Trophoblast cell (in vitro differentiated cells and primary cell): Measurements from ENCODE around the gene CASZ1.

Experiments used
- DNase-seq, 2 donors: peaks; one replicate each; pipeline ENCODE4 v3.0.0-alpha.2; 2016
- H2AFZ ChIP-seq: 2 replicates; pipeline ENCODE4 v1.6.1; 2013; ENCODE audit warnings: low read length, moderate library complexity, mild to moderate bottlenecking; ENCODE audit not compliant: insufficient read depth, poor library complexity
- H2AK5ac ChIP-seq: 2 replicates; pipeline ENCODE4 v1.6.1; 2013; ENCODE audit warnings: mild to moderate bottlenecking, low read length
- H2BK120ac ChIP-seq: 2 replicates; pipeline ENCODE4 v1.6.1; 2013; ENCODE audit warnings: low read length, mild to moderate bottlenecking, moderate library complexity; ENCODE audit not compliant: insufficient read depth, poor library complexity
- H2BK12ac ChIP-seq: 2 replicates; pipeline ENCODE4 v1.6.1; 2013; ENCODE audit warnings: mild to moderate bottlenecking, low read length, moderate library complexity
- H2BK5ac ChIP-seq: 2 replicates; pipeline ENCODE4 v1.6.1; 2013; ENCODE audit warnings: low read length, low read depth, moderate library complexity, mild to moderate bottlenecking; ENCODE audit not compliant: poor library complexity
- H3K14ac ChIP-seq: 2 replicates; pipeline ENCODE4 v1.6.1; 2013; ENCODE audit warnings: mild to moderate bottlenecking, low read length
- H3K18ac ChIP-seq: 2 replicates; pipeline ENCODE4 v1.6.1; 2013; ENCODE audit warnings: mild to moderate bottlenecking, low read length
- H3K23ac ChIP-seq: 2 replicates; pipeline ENCODE4 v1.6.1; 2013; ENCODE audit warnings: low read length
- H3K27ac ChIP-seq: 2 replicates; pipeline ENCODE4 v1.5.1; 2013; ENCODE audit warnings: low read depth, mild to moderate bottlenecking, inconsistent platforms, low read length, moderate library complexity
- H3K27me3 ChIP-seq: 2 replicates; pipeline ENCODE4 v1.6.1; 2013; ENCODE audit warnings: inconsistent platforms, mild to moderate bottlenecking, low read length, moderate library complexity; ENCODE audit not compliant: insufficient read depth
- H3K36me3 ChIP-seq, 2 experiments: 1 replicate in 1 of 2; 2 replicates in 1 of 2; pipeline ENCODE4 v1.6.1; 2013; ENCODE audit warnings: low read length in 2 of 2, mild to moderate bottlenecking in 2 of 2, moderate library complexity in 1 of 2; ENCODE audit not compliant: insufficient read depth in 2 of 2, control insufficient read depth in 1 of 2
- H3K4ac ChIP-seq: 2 replicates; pipeline ENCODE4 v1.6.1; 2013; ENCODE audit warnings: low read depth, mild to moderate bottlenecking, low read length, moderate library complexity
- H3K4me1 ChIP-seq, 2 experiments: 1 replicate in 1 of 2; 2 replicates in 1 of 2; pipeline ENCODE4 v1.6.1; 2013; ENCODE audit warnings: low read length in 2 of 2, mild to moderate bottlenecking in 2 of 2, moderate library complexity in 1 of 2; ENCODE audit not compliant: insufficient read depth in 2 of 2, control insufficient read depth in 1 of 2
- H3K4me2 ChIP-seq: 2 replicates; pipeline ENCODE4 v1.6.1; 2013; ENCODE audit warnings: inconsistent platforms, mild to moderate bottlenecking, low read length, moderate library complexity
- H3K4me3 ChIP-seq: 2 replicates; pipeline ENCODE4 v1.5.1; 2013; ENCODE audit warnings: mild to moderate bottlenecking, low read depth, low read length, inconsistent platforms
- H3K79me1 ChIP-seq: one replicate; pipeline ENCODE4 v1.6.1; 2013; ENCODE audit warnings: low read length
- H3K79me2 ChIP-seq: 2 replicates; pipeline ENCODE4 v1.6.1; 2013; ENCODE audit warnings: low read length, mild to moderate bottlenecking; ENCODE audit not compliant: control insufficient read depth, insufficient read depth, poor library complexity
- H3K9ac ChIP-seq: 2 replicates; pipeline ENCODE4 v1.6.1; 2013; ENCODE audit warnings: mild to moderate bottlenecking, low read length
- H3K9me3 ChIP-seq: 2 replicates; pipeline ENCODE4 v1.6.1; 2013; ENCODE audit warnings: low read depth, mild to moderate bottlenecking, control low read depth, inconsistent platforms, low read length; ENCODE audit not compliant: insufficient read depth
- H4K12ac ChIP-seq: 2 replicates; pipeline ENCODE4 v1.6.1; 2013; ENCODE audit warnings: low read depth, mild to moderate bottlenecking, low read length, moderate library complexity
- H4K8ac ChIP-seq: 2 replicates; pipeline ENCODE4 v1.6.1; 2013; ENCODE audit warnings: low read depth, mild to moderate bottlenecking, low read length, moderate library complexity
- H4K91ac ChIP-seq: one replicate; pipeline ENCODE4 v1.6.1; 2013; ENCODE audit warnings: low read depth, mild to moderate bottlenecking, low read length, moderate library complexity
- WGBS: extraction: QIAGEN DNeasy Blood & Tissue Kit; methylation state at CpG from one replicate; pipeline ENCODE4 v1.1.7; 2013; ENCODE audit warnings: missing lambda C conversion rate; ENCODE audit not compliant: insufficient read length, insufficient coverage; ENCODE audit errors: extremely low coverage; 5-methylcytosine and 5-hydroxymethylcytosine counted together

CASZ1 gene

DNA sequence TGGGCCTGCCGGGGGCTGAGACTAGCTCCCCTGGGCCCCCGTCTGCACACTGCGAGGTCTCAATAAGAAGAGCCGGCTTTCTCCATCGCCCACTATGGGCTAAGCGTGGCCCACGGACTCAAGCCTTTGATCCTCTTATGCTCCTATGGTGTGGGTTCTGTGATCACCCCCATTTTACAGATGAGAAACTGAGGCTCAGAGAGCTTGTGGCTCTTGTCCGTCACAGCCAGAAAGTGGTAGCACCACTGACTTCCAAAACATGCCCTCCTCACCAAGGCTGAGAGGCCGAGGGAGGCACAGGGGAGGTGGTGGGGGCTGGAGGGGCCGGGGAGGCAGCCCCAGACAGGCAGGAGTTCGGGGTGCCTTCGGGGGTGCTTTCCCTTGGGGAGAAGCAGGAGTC lies 39.0 kb upstream of the CASZ1 start:
- Histone ChIP-seq H3K23ac (no peak overlapping the region), H3K4me3 (no peak overlapping the region), H4K12ac (no peak overlapping the region), H3K18ac (no peak overlapping the region), H3K36me3 (no peaks in the 10 kb centered on the region), H4K91ac (no peak overlapping the region), H3K4me2 (peak overlapping the region; percentile 35), H4K8ac (no peak overlapping the region), H3K4ac (no peak overlapping the region), H3K9ac (no peak overlapping the region), H2AFZ (no peak overlapping the region), H2BK120ac (no peak overlapping the region), H3K27me3 (no peaks in the 10 kb centered on the region), H3K79me2 (no peaks in the 10 kb centered on the region), H3K27ac (no peak overlapping the region), H2BK5ac (no peak overlapping the region), H3K79me1 (no peaks in the 10 kb centered on the region), H3K9me3 (peaks cover 4% of the 10 kb centered on the region), H2BK12ac (no peak overlapping the region), H3K4me1 (peaks cover 5% of the 10 kb centered on the region in 2 experiments), H2AK5ac (no peak overlapping the region), H3K14ac (no peak overlapping the region)
- DNase-seq, result no peak
- no CpG with 5 or more reads among the region's 12 CpGs for WGBS

DNA sequence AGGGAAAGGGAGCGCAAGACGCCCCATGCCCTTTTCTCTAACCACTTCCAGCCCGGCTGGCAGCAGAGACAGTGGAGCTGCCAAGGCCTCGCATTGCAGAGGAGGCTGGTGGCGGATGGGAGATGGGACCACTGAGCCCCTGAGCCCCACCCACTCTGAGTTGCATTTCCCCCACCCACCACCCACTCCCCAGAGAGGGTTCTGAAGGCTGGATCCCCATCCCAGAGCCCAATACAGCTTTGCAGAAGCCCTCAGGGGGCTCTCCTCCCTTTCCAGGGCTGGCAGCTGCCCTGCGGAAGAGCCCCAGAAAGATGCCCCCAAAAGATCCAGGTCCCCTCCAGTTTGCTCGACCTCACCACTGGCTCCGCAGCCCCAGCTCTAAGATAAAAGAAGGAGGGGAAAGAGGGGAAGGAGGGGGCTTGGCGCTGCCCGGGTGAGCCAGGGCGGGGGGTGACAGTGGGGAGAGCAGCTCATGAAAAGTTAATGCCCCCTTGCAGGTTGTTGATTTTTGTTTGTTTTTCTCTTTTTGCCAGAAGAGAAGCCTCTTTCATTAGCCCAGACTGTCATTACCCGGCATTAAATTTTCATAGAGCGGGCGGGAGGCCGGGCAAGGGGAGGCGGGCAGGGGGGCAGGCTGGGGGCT lies 38.4 kb upstream of the CASZ1 start:
- Histone ChIP-seq H3K9ac (no peak overlapping the region), H3K36me3 (no peaks in the 10 kb centered on the region), H3K79me2 (no peaks in the 10 kb centered on the region), H3K27me3 (no peaks in the 10 kb centered on the region), H3K4me1 (peaks cover 5% of the 10 kb centered on the region in 2 experiments), H4K12ac (no peak overlapping the region), H3K4ac (no peak overlapping the region), H2AK5ac (no peak overlapping the region), H3K4me2 (no peak overlapping the region), H3K4me3 (no peak overlapping the region), H2BK120ac (no peak overlapping the region), H4K91ac (no peak overlapping the region), H3K79me1 (no peaks in the 10 kb centered on the region), H3K23ac (no peak overlapping the region), H4K8ac (no peak overlapping the region), H3K14ac (no peak overlapping the region), H2BK5ac (no peak overlapping the region), H3K9me3 (peaks cover 3% of the 10 kb centered on the region), H3K18ac (no peak overlapping the region), H3K27ac (no peak overlapping the region), H2BK12ac (no peak overlapping the region), H2AFZ (no peak overlapping the region)
- no CpG with 5 or more reads among the region's 16 CpGs for WGBS
- DNase-seq, result no peak

DNA sequence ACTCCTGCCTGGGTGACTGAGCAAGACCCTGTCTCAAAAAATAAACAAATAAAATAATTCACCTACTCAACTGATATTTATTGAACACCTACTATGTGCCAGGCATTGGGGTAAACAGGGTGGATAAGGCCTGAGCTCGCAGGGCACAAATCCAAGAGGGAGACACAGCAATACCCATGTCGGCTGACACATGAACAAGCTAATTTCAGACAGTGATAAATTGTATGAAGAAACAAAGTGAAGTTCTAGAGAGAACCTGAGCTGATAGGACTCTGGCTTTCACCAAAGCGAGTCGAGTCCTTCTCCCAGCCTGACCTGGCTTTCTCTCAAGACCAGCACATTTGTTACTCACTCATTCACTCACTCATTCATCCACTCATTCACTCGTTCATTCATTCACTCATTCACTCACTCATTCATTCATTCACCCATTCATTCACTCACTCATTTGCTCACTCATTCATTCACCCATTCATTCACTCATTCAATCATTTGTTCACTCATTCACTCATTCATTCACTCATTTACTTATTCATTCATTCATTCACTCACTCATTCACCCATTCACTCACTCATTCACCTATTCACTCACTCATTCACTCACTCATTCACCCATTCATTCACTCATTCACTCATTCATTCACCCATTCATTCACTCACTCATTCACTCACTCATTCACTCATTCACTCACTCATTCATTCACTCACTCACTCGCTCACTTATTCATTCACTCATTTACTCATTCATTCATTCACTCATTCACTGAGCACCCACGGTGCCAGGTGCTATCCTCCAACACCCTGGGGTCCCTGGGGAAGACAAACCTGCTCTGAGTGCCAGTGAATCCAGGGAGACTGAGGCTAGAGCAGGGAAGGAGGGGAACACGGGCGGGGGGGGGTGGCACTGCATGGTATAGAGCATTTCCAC lies 37.4 kb upstream of the CASZ1 start:
- Histone ChIP-seq H3K14ac (no peak overlapping the region), H4K8ac (no peak overlapping the region), H3K4ac (no peak overlapping the region), H3K9me3 (peaks cover 3% of the 10 kb centered on the region), H3K4me2 (no peak overlapping the region), H4K12ac (no peak overlapping the region), H3K36me3 (no peaks in the 10 kb centered on the region), H2BK5ac (no peak overlapping the region), H3K9ac (no peak overlapping the region), H2BK120ac (no peak overlapping the region), H2AK5ac (no peak overlapping the region), H3K79me1 (no peaks in the 10 kb centered on the region), H3K27ac (no peak overlapping the region), H3K18ac (no peak overlapping the region), H3K27me3 (no peaks in the 10 kb centered on the region), H2BK12ac (no peak overlapping the region), H2AFZ (no peak overlapping the region), H4K91ac (no peak overlapping the region), H3K79me2 (no peaks in the 10 kb centered on the region), H3K4me3 (no peak overlapping the region), H3K4me1 (peaks cover 5% of the 10 kb centered on the region in 2 experiments), H3K23ac (no peak overlapping the region)
- no CpG with 5 or more reads among the region's 9 CpGs for WGBS
- no peak for DNase-seq

DNA sequence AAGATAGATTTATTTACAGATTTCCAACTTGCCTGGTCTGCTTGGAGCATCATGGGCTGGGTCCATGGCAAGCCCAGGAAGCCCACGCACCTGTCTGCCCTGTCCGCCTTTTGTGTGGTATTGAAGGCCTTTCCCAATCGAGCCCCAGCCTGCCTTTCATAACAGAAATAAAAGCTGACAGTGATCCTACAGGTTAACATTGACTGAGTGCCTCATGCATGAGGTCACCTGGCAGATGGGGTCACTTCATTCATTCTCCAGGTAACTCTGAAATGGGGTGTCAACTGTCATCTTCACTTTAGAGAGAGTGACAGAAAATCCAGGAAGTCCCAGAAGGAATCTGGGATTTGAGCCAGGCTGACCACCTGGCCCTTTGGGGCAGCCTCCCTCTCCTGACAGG lies 36.3 kb upstream of the CASZ1 start:
- DNase-seq, result no peak
- H2BK12ac ChIP-seq, result no peak overlapping the region
- H3K23ac ChIP-seq, result no peak overlapping the region
- no peaks in the 10 kb centered on the region for H3K79me2 ChIP-seq
- no peak overlapping the region for H2BK5ac ChIP-seq
- H4K8ac ChIP-seq, result no peak overlapping the region
- no peaks in the 10 kb centered on the region for H3K79me1 ChIP-seq
- H3K9ac ChIP-seq, result no peak overlapping the region
- H2AFZ ChIP-seq, result no peak overlapping the region
- no peak overlapping the region for H3K14ac ChIP-seq
- no peak overlapping the region for H2AK5ac ChIP-seq
- peaks cover 5% of the 10 kb centered on the region in 2 experiments for H3K4me1 ChIP-seq
- no peaks in the 10 kb centered on the region for H3K36me3 ChIP-seq
- H3K4me3 ChIP-seq, result no peak overlapping the region
- no peak overlapping the region for H3K4ac ChIP-seq
- peaks cover 1% of the 10 kb centered on the region for H3K9me3 ChIP-seq
- H3K18ac ChIP-seq, result no peak overlapping the region
- no peak overlapping the region for H2BK120ac ChIP-seq
- H4K12ac ChIP-seq, result no peak overlapping the region
- no peak overlapping the region for H3K4me2 ChIP-seq
- WGBS, result no CpG with 5 or more reads among the region's 3 CpGs
- no peak overlapping the region for H4K91ac ChIP-seq
- no peak overlapping the region for H3K27ac ChIP-seq
- H3K27me3 ChIP-seq, result no peaks in the 10 kb centered on the region
